CD4-positive, alpha-beta T cell treated with Interleukin-4 for 4 hours (primary cell): Measurements from ENCODE around the gene GLIS1.
A peak's percentile ranks its signal among the peaks of the same experiment; 100 is the strongest.

Source experiments
- DNase-seq: peaks from one replicate; pipeline ENCODE4 v3.0.0-alpha.2; 2020

GLIS1 gene

DNA sequence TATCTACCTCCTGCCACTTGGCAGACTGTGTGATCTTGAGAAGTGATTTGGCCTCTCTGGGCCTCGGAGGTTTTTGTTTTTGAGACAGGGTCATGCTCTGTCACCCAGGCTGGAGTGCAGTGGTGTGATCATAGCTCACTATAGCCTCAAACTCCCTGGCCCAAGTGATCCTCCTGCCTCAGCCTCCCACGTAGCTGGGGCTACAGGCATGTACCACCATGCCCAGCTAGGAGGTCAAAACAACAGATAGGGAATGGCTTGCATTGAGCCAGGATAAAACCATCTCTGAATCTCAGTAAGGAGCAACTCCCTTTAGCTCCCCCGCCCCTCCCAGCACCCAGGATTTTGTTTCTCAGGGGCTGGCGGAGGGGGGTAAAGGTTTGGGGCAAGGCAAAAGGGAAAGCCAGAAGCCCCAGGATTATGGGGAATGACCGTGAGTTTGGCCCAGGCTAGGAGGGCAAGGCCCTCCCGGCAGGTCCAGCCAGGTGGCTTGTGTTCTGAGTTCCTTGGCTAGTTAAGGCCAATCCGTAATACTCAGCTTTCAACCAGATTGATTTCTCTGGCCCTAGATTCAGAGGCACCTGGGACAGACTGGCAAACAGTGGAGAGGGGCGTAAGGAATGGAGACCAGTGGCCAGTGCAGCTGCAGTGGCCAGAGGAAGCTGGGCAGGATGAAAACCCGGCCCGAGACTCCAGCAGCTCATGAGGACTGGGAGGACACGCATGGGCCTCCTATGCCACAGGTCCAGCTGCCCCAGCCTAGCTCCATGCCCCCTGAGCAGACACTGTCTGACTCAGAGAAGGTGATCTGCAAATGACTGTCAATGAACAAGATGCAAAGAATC lies 149.7 kb downstream of the GLIS1 start:
- DNase-seq: no peak

DNA sequence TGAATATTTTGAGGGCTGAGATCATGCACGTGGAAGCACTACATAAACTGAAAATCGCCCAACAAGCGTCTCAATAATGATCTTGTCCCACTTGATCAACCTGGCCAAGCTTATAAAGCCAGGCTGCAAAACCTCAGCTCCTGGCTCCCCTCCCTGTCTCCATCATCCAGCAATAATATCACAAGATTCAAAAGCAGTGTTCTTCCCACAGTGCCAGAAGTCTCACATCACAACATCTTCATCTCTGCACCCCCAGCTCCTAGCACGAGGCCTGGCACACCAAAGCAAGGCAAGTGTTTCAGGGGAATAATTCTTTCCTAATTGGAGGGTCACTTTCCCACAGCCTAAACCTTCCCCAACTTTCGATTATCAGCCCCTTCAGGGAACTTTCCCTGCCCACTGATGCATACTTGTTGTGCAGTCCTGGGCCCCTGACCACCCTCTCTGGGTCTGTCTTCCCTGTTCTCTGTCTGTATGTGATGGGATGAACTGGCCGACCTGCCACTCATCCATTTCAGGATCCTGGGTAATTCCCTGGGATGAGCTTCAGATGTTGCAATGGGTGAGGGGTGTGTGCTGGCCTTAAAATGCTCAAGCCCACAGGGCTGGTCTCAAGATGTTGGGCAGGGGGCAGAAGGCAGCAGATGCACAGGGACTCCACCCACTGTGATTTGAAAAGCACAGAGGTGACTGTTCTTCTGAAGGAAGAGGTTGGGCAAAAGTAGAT lies 150.7 kb downstream of the GLIS1 start:
- no peak for DNase-seq

DNA sequence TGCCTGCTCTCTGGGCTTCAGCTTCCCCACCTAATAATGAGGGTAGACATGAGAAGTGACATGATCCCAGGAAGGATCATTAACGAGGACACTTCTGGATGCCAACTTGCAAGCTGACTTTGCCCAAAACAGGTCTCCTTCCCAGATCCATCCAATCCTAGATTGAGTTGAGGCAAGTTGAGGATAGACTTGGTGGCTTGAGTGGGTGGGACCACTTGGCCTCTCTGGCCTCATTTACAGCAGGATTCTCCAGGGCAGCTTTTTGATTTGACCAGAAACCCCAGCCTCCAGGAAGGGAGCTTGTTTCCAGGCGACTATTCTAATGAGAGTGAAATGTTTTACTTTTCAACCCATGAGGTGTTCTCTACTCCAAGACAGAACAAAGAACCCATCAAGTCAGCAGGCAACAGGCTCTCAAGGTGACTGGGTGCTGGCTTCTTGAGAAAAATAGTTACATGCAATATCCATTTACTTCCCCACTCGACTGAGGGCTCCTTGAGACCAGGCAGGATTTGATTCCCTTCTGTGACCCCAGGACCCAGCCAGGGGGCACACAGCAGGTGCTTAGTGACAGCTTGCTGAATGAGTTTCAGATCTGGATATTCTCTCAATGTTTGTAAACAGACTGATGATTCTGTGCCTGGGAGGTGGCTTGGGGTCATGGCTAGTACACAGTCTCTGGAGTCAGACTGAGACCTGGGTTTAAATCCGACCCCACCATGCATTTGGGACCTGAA lies 151.5 kb downstream of the GLIS1 start:
- DNase-seq: no peak

DNA sequence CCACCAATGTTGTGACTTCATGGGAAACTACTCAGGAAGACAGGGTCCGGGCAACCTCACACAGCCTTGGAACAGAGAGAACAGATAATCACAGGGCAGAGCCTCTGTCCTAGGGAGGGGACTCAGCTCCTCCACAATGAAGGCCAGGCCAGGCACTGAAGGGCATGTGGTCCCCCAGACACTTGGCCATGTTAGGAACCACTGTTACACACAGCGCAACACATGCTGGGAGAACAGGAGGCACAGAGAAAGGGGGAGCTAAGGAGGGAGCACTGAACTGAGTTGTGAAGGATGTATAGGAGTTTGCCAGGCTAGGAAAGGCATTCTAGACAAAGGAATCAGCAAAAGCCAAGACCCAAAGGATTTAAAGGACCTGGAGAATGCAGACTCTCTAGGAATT lies 152.2 kb downstream of the GLIS1 start:
- DNase-seq: no peak

DNA sequence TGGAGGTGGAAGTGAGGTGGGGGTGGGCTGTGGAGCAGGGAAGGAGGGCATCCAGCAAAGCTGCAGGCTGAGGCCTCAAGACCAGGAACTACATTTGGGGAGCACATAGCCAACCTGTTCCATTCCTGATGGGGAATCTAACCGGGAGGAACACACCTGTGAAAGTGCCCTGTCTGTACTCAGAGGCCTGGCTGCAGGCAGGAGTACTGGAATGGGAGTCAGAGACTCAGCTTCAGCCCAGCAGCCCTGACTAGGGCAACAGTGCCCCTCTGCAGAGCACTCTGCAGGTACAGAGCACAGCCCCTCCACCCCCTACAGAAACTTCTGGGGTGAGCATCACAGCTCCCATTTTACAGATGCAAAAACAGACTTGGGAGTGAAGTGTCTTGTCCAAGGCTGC lies 153.4 kb downstream of the GLIS1 start:
- DNase-seq: no peak

DNA sequence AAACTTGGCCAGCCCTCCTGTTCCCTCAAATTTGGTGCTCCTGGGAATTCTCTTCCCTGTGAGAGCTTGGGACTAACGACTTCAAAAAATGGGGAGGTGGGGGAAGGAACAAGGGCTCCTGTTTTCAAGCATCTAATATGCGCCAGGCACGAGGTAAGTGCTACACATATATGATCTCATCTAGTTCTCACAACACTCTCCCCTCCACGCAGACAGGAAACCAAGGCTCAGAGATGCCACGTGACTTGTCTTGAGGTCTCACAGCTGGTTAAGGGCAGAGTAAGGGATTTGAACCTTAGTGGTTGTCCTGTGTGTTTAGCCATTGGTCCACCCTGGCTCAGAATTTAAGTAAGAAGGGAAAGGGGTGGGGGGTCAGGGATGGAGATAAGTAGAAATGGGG lies 153.8 kb downstream of the GLIS1 start:
- DNase-seq: peak; percentile 66

DNA sequence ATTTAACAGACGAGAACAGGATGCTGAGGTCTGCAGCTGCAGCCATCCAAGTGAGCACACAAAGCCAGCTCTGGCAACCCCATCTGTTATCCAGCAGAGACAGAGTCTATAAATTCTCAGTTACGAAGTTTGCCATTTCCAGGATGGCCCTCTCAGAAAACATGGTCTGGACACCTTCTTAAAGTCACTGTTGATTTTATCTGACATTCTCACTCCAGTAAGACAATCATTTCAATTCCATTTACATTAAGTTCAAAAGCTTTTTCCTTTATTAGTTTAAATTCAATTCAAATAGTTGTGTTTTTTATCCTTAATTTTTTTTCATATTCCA lies 154.2 kb downstream of the GLIS1 start:
- DNase-seq: no peak

DNA sequence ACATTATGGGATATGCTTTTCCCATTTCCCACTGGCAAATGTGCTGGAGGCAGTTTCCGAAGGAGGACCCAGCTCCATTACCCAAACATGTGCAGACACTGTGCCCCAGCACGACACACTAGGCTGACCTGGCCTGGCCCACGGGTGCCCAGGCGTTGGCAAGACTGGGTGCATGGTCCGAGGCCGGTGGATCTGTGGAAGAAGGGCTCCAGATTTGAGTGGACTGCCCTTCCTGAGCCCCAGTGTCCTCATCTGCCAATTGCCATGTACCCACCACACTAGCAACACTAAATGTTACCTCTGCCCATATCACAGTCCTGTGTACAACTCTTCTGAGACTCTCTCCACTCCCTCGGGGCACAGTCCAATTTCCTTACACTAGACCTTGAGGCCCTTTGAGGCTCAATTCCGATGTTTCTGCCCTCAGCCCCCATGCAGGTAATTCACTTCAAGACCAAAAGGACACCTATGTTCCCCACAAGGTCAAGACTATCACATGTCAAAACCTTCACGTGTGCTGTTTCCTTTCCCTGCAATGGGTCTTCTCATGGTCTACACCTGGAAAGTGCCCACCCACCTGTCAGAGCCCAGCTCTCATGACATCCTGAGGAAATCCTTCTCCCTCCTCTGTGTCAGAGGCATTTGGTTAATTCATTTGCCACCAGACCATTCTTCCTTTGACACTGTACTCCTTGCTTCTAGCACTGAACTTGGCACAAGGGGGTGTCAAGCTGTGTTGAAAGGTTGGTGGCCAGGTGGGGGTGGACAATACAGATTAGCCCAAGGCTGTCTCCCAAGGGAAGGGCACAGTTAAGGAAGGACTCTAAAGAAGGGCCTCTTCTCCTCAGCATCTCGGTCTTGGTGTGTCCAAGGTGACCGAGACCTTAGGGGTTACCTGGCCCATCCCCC lies 154.8 kb downstream of the GLIS1 start:
- DNase-seq: no peak

DNA sequence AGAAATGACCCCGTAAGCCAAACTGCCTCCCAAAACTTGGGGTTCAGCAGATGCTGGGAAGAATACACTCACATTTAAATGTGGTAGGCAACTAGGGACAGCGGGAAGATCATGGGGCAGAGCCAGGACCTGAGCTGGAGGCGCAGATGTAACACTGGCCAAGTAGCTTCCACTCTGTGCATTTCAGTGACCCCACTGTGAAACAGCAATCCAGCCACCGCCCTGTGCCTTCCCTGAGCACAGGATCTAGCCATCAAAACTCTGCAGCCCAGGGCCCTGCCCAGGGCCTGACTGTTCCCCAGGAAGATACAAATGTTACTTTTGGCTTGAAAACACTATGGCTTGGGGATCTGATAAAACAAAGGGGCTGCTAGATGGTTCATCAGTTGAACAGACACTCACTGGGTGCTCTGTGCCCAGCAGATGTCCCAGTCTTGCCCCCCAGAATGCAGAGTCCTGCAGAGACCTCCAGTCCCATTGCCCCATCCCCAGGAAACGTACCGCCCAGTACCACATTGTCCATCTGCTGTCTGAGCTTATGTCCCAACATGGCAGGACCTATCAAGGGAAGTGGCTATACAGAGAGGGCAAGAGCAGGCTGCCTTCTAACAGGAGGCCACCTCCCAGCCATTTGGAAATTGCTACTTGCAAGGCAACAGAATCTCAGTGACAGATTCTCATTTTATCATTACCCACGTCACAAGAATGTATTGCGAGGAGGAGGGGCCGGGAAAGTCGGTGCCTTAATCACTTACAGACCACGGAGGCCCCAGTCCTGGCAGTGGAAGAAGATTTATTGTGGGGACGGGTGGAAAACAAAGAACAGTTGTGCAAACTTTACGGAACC lies 155.7 kb downstream of the GLIS1 start:
- DNase-seq: no peak

DNA sequence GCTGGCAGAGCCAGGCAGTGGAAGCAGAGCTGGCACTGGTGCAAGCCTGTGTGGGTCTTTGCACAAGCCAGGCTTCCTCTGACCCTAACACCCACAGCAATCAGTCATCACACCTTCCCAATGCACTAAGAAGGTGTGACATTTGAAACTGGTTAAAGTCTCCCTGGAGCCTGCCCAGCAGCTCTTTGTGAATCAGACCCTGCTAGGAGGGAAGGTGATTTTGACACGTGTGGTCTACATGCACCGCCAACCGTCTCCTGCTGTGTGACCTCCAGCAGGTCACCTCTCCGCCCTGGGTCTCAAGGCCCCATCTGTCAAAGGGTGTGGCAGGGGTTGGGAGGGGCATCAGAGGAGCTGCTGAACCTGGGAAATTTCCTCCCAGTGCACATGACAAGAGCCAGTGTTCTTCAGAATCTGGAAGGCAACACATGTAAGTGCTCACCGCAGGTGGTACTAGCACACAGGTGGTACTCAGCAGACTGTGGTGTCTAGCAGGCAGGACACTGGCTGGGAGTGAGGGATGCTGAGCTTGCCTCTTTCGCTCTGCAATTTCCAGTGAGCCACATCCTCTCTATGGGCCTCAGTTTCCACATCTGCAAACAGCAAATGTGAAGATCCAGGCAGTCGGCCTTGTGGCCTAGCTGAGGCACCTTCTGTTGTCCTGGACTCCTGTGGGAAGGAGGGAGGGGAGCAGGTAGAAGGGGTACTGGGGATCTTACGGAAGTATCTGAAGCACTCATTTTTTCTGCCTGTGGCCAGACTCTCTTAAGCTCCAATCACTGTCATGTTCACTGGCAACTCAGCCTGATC lies 156.5 kb downstream of the GLIS1 start:
- peak; percentile 57 for DNase-seq

DNA sequence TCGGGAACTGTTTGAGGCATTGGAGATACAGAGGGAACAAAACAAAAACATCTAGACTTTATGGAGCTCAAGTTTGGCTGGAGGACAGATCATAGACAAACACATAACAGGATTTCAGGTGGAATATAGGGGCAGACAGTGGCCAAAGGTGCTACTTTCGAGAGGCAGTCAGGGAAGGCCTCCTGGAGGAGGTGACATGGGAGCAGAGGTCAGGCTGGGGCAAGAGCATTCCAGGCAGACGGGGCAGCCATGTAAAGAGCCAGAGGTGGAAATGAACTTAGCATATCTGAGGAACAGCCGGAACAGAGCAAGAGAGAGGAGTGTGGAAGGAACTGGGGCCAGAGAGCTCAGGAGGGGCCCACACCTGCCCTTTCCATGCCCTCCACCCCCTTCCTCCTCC lies 157.5 kb downstream of the GLIS1 start:
- no peak for DNase-seq

DNA sequence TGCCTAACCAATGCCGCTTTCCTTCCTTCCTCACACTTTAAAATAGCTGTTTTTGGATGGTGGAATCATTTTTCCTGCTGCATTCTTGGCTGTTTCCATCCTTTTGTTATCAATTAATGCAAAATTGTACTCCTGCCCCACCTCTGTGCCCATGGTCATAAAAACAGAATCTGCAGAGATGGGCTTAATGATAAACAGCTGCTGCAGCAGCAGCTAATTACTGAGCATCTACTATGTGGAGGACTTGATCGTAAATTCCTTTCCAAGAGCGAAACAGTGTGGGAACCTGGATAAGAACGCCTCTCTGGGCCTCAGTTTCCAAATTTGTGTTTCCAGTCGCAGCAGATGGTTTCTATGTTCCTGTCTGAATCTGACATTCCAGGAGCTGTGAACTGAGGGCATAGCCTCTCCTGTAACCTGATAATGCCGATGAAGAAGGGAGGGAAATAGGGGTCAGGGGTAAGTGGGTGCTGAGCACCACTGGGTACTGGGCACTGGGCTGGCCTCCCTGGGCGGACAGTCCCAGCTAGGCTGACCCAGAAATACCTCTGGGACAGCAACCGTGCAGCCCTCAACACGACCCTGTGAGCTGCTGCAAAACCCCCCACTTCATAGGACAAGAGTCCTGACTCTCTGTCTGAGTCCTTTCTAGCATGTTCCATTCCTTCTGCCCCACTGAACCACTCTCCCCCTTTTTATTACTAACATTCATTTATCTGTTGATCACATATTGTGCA lies 158.1 kb downstream of the GLIS1 start:
- DNase-seq: no peak

DNA sequence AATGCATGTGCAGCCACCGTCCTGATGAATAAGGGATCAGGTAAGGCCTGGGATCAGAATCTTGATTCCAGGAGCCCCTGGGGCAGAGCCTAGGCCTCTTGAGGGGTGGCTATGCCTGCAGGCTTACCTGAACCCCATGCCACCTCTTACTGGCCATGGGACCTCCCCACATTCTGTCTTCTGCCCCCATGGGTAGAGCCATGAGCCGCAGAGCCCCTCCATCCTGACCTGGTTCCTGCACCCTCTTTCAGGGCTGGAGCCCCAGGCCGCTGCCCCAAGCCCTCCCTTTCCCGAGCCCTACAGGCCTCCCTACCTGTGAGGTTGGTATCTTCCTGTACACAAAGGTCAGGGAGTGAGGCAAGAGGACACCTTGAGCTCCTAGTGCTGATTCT lies 159.0 kb downstream of the GLIS1 start:
- DNase-seq: no peak

DNA sequence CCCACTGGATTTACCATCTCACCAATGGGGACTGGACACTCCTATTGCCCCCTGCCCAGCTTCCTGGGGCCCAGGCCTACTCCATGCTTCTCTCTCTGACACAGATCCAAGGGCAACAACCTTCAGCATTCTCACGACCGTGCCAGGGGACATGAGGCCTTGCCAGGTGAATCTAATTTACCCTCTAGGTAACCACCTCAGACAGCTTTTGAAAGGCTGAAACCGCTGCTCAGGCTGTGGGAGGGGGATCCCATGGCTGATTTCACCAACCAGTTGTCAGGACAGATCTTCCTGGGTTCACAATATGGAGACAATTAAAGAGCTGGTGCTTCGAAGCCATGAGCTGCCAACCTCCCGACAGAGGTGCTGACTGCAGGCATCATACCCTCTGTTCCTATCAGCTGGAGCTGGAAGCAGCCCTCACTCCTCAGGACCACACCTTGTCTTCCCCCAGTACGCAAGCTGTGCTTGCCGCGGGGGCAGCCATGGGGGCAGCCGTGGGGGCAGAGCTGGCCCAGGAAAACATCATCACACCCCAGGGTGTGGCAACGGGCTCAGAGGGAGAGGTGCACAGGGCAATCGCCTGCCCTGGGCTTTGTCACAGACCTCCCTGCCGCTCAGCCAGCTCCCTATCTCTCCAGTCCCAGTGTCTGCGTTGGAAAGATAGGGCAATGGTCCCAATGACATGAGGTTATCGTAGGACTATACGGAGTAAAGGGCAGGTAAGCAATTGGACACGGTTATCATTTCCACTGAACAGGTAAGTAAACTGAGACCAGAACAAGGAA lies 159.5 kb downstream of the GLIS1 start:
- DNase-seq: no peak

DNA sequence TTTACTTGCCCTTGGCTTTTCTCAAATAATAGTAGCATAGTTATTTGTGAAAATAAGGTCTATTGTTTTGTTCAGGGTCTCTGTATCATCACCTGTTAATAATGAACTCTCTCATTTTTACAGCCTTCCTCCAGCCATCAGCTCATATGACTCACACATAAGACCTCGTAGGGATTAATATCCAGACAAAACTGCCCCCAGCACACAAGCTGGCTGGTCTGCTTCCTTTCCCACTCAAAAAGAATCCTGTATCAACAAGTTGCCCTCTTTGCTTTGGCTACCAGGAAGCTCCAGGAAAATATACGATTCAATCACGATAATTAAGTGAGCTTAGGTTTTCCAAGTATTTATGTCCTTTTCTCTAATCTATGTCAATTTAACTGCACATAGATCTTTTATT lies 160.6 kb downstream of the GLIS1 start:
- DNase-seq: no peak

DNA sequence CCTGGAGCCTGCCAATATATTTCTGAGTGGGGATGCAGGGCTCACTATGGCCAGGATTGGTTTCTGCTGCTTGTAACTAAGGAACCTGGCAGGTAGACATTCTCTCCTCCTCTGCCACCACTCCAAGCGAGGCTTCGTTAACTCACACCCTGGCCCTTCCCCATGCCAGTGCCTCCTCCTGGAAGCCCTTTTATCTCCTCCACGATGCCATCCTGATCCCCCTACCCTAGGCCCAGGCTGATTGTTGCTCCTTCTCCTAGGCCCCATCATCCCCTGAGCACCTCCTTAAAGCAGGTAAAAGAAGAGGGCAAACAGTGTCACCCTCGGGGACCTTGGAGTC lies 161.2 kb downstream of the GLIS1 start:
- DNase-seq: no peak

DNA sequence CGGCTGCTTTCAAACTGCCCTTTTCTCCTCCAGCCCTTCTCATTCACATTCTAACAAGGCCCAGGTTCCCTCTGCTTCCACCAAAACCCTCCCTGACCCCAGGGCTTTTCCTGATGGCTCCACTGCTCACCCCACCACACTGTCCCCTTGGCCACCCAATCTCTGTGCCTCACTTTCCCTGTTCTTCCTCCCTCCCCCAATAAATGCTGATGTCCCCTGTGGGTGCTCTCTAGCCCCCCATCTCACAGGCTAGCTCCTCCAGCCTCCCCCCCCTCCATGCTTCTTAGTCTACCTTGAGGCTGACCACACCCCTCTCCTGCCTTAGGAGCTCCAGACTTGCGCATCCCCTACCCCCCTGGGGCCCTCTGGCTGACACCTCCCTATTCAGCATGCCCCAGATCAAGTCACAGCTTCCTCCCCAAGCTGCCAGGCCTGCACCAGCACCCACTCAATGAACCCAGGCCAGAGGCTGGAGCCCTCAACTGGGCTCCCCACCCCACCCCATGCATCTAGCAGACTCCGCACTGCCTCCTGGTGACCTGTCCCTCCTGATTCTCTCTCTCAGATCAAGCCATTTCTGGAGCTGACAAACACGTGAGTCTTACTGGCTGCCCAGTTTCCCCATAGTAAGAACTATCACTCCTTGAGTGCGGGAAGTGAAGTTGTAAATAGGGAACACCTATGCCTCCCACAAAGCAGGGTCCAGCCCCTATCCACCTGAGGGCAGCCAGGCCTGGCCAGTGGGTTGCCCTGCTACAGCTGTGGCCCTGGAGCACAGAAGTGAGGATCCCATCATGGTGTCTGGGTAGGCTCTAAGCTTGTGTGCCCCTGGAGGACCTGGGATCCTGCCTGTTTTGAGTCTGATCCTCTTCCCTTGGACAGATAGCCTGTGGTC lies 161.9 kb downstream of the GLIS1 start:
- no peak for DNase-seq

DNA sequence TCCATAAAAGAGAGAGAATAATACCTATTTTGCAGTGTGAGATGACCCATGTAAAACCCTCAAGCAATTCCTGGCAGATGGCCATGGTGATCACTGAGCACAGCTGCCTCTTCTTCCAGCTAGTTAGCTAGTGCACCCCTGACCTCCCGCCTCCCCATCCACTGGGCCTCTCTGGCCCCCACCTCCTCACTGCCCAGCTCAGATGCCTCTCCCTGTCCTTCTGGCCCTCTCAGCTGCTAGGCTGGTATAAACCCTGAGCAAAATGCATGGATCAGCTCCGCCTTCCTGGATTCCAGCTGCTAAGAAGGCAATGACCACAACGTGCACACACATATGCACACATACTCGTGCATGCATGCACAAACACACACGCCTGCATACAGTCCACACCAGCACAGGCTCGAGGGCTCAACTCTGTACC lies 162.6 kb downstream of the GLIS1 start:
- no peak for DNase-seq

DNA sequence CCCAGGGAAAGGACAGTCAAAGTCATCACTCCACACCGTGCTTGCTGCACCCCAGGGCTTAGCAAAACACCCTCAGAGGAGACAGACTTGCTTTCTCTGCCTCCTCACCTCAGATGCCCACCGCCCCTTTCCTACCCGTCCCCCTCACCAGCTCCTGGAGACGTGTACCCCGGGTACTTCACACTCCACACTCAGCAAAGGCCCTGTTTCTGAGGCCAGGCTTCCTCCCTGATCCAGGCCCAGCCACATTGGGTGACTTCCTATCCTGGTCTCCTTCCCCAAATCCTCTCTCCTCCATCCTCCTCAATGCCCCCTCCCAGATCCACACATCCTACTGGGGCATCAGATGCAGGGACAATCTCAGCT lies 163.0 kb downstream of the GLIS1 start:
- no peak for DNase-seq
